Mucosa of gallbladder (tissue), 1 donor: ENCODE measurements around the gene SKAP2. TPM values are rescaled to one million over a fixed set of nuclear protein-coding genes. Genes with fewer than 3 reads are reported as not detected.
"Not testable (repeated sequence)": the region's sequence is repeated elsewhere in the genome, so short reads cannot be mapped to it uniquely, and the experiment has no call there.

Source experiments
- DNase-seq: peaks from one replicate; pipeline ENCODE4 v3.0.0-alpha.2; 2020; ENCODE audit warnings: low spot score
- total RNA-seq: library from RNA; stranded (reverse); gene quantifications from one replicate; pipeline ENCODE4 v1.2.1, GENCODE V29; 2021
- donor health status: DM: no; HTN: no; CAD: no.

Gene SKAP2
- total RNA-seq, 1 donor from 2014 or later = 13.6 TPM

GRCh38 chr7:26857506-26858240 is 6.7 kb downstream of the SKAP2 start:
- no peak for DNase-seq

DNA sequence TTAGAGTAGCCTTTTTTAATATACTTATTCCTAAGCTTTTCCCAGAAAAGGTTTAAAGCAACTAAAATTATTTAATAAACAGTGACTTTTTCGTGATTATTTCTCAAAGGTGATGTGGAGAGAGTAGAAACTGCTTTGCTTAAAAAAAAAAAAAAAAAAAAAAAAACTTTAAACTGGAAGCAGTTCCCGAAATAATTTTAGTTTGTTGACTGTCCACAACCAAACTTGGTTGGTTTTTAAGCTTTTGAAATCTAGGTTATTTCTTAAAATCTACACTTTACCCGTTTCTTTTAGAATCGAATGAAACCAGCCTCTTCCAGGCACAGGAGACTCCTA is 7.3 kb downstream of the SKAP2 start:
- DNase-seq = no peak

DNA sequence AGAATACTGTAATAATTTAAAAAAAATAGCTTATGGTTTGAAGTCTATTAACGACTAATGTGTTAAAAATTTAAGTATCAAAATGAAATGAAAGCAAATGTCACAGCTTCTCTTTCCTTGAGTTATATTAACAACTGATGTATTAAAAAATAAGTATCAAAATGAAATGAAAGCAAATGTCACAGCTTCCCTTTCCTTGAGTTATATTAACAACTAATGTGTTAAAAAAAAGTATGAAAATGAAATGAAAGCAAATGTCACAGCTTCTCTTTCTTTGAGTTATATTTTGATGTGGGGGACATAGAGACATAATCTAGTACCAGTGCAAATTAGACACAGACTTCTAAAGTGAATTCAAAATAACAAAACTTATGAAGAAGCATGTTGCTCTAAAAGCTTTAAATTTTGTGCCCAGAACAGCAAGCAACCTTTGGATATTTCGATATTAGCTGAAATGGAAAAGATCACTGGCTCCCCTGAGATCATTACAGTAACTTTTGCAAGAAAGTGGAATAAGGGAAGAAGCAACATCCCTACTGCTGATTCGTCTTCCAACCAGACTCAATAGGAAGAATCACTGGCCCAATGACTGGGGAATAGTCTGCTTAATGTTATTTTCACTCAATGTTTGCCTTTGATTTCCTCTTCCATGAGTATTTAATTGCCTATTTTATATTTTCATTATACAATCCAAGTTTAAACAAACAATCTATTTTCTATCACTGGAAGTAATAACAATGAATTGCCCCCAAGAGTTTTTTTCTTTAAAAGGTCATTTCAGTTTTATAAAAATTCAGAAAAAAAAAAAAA is 8.0 kb downstream of the SKAP2 start:
- no peak for DNase-seq

GRCh38 chr7:26854876-26855855 is 9.2 kb downstream of the SKAP2 start:
- DNase-seq = no peak

GRCh38 chr7:26853788-26854393 is 10.5 kb downstream of the SKAP2 start:
- DNase-seq = no peak

- DNase-seq = no peak
Measured at GRCh38 chr7:26850193-26850651, 14.2 kb downstream of the SKAP2 start.

DNA sequence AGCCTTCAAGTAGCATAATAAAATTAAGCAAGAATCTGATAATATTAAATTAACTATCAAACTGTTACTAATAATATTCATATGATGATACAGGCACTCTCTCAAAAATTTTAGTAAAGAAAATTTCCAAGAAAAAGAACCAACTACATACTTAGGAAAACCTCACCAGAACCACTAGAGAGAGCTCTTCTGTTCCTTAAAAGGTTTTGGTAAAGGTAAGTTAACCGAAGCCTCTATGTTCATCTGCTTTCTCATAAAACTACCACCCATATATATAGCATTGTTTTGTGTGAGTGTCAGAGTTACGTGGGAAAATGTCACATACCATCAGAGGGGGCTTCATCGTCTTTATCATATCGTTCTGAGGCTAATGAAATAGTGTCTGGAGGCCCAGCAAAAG is 20.7 kb downstream of the SKAP2 start:
- no peak for DNase-seq

- no peak for DNase-seq
Measured at GRCh38 chr7:26842897-26843296, 21.5 kb downstream of the SKAP2 start.

- no peak for DNase-seq
Measured at GRCh38 chr7:26841003-26841739, 23.2 kb downstream of the SKAP2 start.

- not testable (repeated sequence) for DNase-seq
Measured at GRCh38 chr7:26836793-26837192, 27.6 kb downstream of the SKAP2 start.

DNA sequence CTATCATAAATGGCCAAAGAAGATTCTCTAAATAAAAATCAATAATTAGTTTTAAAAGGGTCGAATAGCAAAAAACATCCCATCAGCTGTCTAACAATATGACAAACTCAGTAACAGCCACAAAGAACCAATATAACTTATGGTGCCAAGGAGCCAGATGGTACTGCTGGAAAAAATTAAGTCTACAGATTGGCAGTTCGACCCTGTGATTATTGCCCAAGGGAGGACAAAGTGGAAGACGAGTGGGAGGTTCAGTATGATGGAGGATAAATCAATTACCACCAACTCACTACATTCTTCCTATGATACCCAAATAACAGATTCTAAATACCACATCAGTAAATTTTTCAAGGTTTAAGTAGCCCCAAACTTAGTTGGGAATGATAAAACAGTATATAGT is 49.0 kb downstream of the SKAP2 start:
- DNase-seq = no peak

DNA sequence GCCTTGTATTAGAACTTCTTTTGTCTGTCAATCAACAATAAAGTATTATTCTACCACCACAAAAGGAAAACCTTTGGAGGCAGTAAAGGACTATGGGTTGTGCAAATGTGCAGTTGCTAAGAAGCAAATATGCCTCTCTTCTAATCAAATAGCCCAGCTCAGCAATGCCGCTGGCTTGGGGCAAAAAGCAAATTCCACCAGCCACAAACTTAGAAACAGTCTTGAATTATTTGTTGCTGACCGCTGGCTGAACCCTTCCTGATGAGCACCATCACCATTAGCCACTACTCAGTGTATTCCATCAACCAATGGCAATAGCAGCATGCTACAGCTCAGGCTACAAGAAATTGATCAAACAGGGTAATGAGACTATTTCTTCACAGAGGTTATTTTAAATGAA is 51.0 kb downstream of the SKAP2 start:
- DNase-seq = no peak

DNA sequence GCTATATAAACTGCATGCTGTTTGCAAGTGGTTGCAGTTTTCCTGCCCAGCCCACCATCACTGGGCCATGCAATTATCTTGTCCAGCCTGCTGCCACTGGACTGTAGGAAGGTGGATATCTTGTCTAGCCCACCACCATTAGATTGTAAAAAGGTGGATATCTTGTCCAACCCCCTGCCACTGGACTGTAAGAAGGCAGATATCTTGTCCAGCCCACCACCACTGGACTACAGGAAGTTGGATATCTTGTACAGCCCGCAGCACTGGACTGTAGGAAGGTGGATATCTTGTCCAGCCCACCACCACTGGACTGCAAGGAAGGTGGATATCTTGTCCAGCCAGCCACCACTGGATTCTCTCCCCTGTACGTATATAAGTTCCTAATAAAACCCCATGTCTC is 69.8 kb downstream of the SKAP2 start:
- no peak for DNase-seq

DNA sequence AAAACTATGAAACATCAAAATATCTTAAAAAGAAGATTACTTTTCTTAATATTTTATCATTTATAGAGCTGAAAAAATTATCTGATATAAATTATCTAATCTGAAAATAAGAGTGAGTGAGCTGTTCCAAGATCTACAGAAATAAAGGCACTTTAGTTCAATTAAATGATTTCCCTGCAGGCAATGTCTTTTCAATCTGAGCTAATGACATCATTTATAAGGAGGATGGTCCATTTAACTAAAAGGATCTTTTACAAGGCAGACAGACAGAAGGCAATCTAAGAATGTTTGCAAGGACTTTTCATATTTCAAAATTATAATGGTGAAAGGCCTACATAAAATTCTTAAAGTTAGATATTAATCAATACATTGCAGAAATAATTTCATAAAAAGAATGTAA is 71.8 kb downstream of the SKAP2 start:
- no peak for DNase-seq

DNA sequence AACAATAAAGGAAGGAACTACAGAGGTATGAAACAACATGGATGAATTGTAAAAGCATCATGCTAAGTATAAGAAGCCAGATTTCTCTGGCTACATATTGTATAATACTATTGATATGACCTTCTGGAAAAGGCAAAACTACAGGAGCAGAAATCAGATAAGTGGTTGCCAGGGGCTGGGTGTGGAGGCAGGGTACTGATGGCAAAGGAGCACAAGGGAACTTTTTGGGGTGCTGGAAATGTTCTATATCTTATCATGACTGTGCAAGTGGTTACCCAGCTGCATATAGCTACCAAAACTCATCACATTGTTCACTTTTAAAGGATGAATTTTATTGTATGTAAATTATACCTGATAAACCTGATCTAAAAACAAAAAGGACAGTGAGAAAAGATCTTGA is 72.4 kb downstream of the SKAP2 start:
- no peak for DNase-seq

- no peak for DNase-seq
Measured at GRCh38 chr7:26789481-26790184, 74.8 kb downstream of the SKAP2 start.

GRCh38 chr7:26787701-26788100 is 76.7 kb downstream of the SKAP2 start:
- no peak for DNase-seq

DNA sequence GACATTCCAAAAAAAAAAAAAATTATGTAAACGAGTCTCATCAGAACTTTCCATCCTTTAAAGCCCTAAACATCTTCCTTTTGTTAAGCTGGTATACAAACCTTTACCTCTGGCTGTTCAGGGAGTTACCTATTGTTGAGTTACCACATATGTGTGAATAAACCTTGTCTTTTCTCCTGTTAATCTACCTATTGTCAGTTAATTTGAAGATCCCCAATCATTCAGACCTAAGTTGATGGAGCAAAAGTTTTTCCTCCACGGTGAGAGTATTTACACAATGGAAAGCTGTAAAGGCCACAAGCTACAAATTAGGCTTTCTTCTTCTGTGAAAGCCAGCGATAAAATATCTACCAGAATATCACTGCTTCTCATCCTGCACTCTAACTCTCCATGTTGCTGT is 80.3 kb downstream of the SKAP2 start:
- no peak for DNase-seq

DNA sequence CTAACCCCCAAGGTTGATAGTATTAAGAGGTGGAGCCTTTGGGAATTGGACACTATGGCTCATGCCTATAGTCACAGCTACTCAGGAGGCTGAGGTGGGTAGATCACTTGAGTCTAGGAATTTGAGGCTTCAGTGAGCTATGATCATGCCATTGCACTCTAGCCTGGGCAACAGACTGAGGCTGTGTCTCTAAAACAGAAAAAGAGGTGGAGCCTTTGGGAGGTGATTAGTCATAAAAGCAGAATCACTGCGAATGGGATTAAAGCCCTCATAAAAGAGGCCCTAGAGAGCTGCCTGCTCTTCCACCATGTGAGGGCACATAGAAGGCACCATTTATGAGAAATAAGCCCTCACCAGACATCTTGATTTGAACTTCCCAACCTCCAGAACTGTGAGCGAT is 81.9 kb downstream of the SKAP2 start:
- no peak for DNase-seq

DNA sequence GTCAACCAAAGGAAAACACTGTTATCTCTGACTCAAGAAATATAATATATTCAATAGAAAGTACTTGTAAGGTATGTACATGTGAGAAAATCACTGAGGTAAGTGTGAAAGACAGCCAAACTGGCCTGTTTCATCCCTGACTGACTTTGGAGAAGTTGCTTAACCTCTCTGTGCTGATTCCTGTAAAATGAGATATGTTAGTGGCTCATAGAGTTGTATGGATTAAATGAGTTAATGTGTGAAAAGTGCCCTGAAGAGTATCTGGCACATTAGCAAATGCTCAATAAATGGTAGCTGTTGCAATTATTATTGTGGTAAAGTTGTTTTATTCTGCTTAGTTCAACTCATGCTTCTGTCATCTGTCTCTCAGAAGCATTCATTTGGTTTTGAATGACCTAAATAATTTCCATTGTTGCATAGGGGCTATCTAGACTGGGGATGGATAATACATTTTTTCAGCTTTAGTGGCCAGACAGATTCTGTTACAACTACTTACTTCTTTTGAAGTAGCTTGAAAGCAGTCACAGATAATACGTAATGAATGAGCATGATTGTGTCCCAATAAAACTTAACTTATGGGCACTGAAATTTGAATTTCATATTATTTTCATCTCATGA is 84.3 kb downstream of the SKAP2 start:
- no peak for DNase-seq
